ENCODE measurements around the gene DTNA.

GRCh38 chr18:34926683-34927082 lies 216.6 kb downstream of the DTNA start:
- TF ChIP-seq CTCF (IDR thresholded peaks at IDR 0.05; ENCODE audit: poor library complexity, severe bottlenecking) (no peak), EZH2 (IDR thresholded peaks at IDR 0.05; ENCODE audit: borderline replicate concordance, insufficient read depth, low read length, poor library complexity, severe bottlenecking) (no peak), POLR2AphosphoS5 (IDR thresholded peaks at IDR 0.05) (no peak)
